Ishikawa (cell line): ENCODE measurements around the gene LRRC10.

ENCODE experiments used
- CREB1 ChIP-seq: IDR thresholded peaks from 2 replicates; pipeline ENCODE4 v1.6.1; 2012; ENCODE audit warnings: low read depth
- EGR1 ChIP-seq: IDR thresholded peaks from 2 replicates; pipeline ENCODE4 v1.6.1; 2012
- RAD21 ChIP-seq: IDR thresholded peaks from 2 replicates; pipeline ENCODE4 v1.6.1; 2012; ENCODE audit warnings: low read depth
- TCF12 ChIP-seq: IDR thresholded peaks from 2 replicates; pipeline ENCODE4 v1.6.1; 2012; ENCODE audit warnings: low read depth
- YY1 ChIP-seq: IDR thresholded peaks from 2 replicates; pipeline ENCODE4 v1.6.1; 2012; ENCODE audit warnings: low read depth
- TF ChIP-seq, protein P1 (sequence below): IDR thresholded peaks from 2 replicates; pipeline ENCODE4 v1.6.1; 2012
- TF ChIP-seq, protein P2 (sequence below): IDR thresholded peaks from 2 replicates; pipeline ENCODE4 v1.6.1; 2012
- TF ChIP-seq, protein P3 (sequence below): IDR thresholded peaks from 2 replicates; pipeline ENCODE4 v1.6.1; 2012; ENCODE audit warnings: low read depth, mild to moderate bottlenecking

DNA sequence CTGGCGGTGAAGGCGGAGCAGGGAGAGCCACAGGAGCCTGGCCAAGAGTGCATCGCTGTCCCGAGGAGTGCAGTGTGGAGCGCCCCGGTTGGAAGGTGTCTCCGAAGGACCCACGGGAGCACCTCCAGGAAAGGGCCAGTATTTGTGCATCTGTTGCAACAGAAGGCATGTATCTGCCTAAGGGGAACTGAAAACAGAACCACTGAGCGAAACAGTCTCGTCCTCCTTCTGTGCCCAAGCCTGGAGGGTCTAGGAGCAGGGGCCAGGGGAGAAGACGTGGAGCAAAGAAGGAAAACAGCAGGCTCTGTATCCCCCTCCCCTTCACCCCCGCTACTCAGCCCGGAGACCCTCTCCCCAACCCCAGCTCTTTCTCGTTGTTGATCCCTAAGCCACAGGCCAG, 5.3 kb upstream of the LRRC10 start:
- no peak for TF ChIP-seq YY1
- TF ChIP-seq, protein P1, sequence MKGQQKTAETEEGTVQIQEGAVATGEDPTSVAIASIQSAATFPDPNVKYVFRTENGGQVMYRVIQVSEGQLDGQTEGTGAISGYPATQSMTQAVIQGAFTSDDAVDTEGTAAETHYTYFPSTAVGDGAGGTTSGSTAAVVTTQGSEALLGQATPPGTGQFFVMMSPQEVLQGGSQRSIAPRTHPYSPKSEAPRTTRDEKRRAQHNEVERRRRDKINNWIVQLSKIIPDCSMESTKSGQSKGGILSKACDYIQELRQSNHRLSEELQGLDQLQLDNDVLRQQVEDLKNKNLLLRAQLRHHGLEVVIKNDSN = no peak
- TF ChIP-seq EGR1 = no peak
- TF ChIP-seq, protein P2, sequence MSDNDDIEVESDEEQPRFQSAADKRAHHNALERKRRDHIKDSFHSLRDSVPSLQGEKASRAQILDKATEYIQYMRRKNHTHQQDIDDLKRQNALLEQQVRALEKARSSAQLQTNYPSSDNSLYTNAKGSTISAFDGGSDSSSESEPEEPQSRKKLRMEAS = no peak
- no peak for TF ChIP-seq RAD21
- no peak for TF ChIP-seq CREB1
- TF ChIP-seq, protein P3, sequence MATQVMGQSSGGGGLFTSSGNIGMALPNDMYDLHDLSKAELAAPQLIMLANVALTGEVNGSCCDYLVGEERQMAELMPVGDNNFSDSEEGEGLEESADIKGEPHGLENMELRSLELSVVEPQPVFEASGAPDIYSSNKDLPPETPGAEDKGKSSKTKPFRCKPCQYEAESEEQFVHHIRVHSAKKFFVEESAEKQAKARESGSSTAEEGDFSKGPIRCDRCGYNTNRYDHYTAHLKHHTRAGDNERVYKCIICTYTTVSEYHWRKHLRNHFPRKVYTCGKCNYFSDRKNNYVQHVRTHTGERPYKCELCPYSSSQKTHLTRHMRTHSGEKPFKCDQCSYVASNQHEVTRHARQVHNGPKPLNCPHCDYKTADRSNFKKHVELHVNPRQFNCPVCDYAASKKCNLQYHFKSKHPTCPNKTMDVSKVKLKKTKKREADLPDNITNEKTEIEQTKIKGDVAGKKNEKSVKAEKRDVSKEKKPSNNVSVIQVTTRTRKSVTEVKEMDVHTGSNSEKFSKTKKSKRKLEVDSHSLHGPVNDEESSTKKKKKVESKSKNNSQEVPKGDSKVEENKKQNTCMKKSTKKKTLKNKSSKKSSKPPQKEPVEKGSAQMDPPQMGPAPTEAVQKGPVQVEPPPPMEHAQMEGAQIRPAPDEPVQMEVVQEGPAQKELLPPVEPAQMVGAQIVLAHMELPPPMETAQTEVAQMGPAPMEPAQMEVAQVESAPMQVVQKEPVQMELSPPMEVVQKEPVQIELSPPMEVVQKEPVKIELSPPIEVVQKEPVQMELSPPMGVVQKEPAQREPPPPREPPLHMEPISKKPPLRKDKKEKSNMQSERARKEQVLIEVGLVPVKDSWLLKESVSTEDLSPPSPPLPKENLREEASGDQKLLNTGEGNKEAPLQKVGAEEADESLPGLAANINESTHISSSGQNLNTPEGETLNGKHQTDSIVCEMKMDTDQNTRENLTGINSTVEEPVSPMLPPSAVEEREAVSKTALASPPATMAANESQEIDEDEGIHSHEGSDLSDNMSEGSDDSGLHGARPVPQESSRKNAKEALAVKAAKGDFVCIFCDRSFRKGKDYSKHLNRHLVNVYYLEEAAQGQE = no peak
- no peak for TF ChIP-seq TCF12
